Suprapubic skin (tissue), 4 donors: ENCODE results near the gene RNF167.

ENCODE experiments used
- POLR2A ChIP-seq, 2 donors: fragments of 450-650 bp; IDR thresholded peaks; one replicate each; pipeline ENCODE4 v1.6.1; 2017; ENCODE audit warnings: antibody characterized with exemption in 2 of 2, mild to moderate bottlenecking in 2 of 2, moderate library complexity in 2 of 2
- POLR2AphosphoS5 ChIP-seq, 3 donors: sonication (generic); formaldehyde crosslinking; IDR thresholded peaks; one replicate each; pipeline ENCODE4 v1.6.1; 2017; ENCODE audit warnings: antibody characterized with exemption in 3 of 3
- TF ChIP-seq, protein P1 (sequence below), 2 donors: fragments of 200-600 bp in 1 of 2; fragments of 450-650 bp in 1 of 2; sonication (generic) in 1 of 2; IDR thresholded peaks; one replicate each; pipeline ENCODE4 v1.5.1; 2016 to 2019; ENCODE audit warnings: antibody characterized with exemption in 2 of 2, mild to moderate bottlenecking in 1 of 2, moderate library complexity in 1 of 2

DNA sequence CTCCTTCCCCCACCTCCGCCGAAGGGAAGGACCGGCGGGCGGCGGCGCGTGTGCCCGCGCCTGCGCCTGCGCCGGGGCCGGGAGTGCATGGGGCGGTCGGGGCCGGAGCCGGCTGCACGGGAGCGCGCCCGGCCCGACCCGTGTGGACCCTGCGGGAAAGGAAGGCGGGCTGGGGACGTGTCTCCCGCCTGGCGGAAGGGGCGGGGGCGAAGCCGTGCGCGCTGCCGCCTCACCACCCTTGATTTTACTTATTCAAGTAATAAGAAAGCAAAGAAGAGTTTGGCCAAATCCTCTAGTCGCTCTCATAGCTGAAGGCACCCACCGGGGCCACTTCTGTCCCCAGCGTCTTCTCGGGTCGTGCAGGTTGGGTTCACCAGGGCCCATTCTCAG is 8.9 kb downstream of the RNF167 start:
- no peak for TF ChIP-seq POLR2A (IDR thresholded peaks at IDR 0.05)
- TF ChIP-seq, protein P1, sequence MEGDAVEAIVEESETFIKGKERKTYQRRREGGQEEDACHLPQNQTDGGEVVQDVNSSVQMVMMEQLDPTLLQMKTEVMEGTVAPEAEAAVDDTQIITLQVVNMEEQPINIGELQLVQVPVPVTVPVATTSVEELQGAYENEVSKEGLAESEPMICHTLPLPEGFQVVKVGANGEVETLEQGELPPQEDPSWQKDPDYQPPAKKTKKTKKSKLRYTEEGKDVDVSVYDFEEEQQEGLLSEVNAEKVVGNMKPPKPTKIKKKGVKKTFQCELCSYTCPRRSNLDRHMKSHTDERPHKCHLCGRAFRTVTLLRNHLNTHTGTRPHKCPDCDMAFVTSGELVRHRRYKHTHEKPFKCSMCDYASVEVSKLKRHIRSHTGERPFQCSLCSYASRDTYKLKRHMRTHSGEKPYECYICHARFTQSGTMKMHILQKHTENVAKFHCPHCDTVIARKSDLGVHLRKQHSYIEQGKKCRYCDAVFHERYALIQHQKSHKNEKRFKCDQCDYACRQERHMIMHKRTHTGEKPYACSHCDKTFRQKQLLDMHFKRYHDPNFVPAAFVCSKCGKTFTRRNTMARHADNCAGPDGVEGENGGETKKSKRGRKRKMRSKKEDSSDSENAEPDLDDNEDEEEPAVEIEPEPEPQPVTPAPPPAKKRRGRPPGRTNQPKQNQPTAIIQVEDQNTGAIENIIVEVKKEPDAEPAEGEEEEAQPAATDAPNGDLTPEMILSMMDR (IDR thresholded peaks at IDR 0.05) = no peak
- no peak for TF ChIP-seq POLR2AphosphoS5 (IDR thresholded peaks at IDR 0.05)
